ENCODE results near the gene INPP5D. TPM values are rescaled to one million over a fixed set of nuclear protein-coding genes. Genes with fewer than 3 reads are reported as not detected.

Gene INPP5D
- total and polyA plus RNA-seq, 4 donors: 2.9 to 18.8 (median 6.6) TPM

DNA sequence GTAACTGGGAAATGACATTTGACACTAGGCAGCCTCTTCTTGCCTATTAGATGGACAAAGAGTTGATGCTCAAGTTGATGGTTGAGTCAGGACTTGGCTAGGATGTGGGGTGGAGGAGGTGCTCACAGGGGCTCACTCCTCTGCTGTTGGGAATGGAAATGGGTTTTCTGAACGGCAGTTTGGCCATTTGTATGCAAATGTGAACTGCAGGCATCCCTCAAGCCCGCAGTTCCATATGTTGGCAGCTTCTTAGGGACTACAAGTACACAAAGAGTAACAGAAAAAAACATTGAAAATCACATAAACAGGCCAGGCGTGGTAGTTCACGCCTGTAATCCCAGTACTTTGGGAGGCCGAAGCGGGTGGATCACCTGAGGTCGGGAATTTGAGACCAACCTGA is 80.8 kb downstream of the INPP5D start:
- peaks cover 0 to under 1% (median 0%) of the 10 kb centered on the region in 4 donors for H3K9me3 ChIP-seq (ENCODE audit: control insufficient read depth in 4 of 4, low read length in 3 of 4)
- H3K27ac ChIP-seq (ENCODE audit: low read depth in 1 of 2, low read length in 2 of 2): no peak overlapping the region
- DNase-seq (ENCODE audit: low spot score): no peak
- no peak overlapping the region for H3K4me3 ChIP-seq (ENCODE audit: low read depth in 1 of 3, low read length in 3 of 3)
- 80% methylated on average over 7 of the region's 7 CpGs for WGBS
- TF ChIP-seq REST (IDR thresholded peaks at IDR 0.05) (no peak), MAX (IDR thresholded peaks at IDR 0.05) (no peak), EGR1 (IDR thresholded peaks at IDR 0.05; ENCODE audit: low read depth in 2 of 2) (no peak), RXRA (IDR thresholded peaks at IDR 0.05) (no peak), NR2F2 (IDR thresholded peaks at IDR 0.05) (no peak), RAD21 (IDR thresholded peaks at IDR 0.05) (no peak), CTCF (IDR thresholded peaks at IDR 0.05; ENCODE audit: low read depth, low read length, missing input control) (no peak), GABPA (IDR thresholded peaks at IDR 0.05 in 1 of 2, conservative IDR thresholded peaks at IDR 0.05 in 1 of 2) (no peak), TAF1 (conservative IDR thresholded peaks at IDR 0.05) (no peak), SP1 (IDR thresholded peaks at IDR 0.05) (no peak), HNF4G (IDR thresholded peaks at IDR 0.05) (no peak), FOXA2 (IDR thresholded peaks at IDR 0.05) (no peak), JUND (IDR thresholded peaks at IDR 0.05) (no peak), FOXA1 (IDR thresholded peaks at IDR 0.05) (no peak), YY1 (IDR thresholded peaks at IDR 0.05) (no peak), HNF4A (conservative IDR thresholded peaks at IDR 0.05) (no peak)
- TF ChIP-seq, protein P1, sequence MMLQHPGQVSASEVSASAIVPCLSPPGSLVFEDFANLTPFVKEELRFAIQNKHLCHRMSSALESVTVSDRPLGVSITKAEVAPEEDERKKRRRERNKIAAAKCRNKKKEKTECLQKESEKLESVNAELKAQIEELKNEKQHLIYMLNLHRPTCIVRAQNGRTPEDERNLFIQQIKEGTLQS (IDR thresholded peaks at IDR 0.05): no peak
- TF ChIP-seq, protein P2, sequence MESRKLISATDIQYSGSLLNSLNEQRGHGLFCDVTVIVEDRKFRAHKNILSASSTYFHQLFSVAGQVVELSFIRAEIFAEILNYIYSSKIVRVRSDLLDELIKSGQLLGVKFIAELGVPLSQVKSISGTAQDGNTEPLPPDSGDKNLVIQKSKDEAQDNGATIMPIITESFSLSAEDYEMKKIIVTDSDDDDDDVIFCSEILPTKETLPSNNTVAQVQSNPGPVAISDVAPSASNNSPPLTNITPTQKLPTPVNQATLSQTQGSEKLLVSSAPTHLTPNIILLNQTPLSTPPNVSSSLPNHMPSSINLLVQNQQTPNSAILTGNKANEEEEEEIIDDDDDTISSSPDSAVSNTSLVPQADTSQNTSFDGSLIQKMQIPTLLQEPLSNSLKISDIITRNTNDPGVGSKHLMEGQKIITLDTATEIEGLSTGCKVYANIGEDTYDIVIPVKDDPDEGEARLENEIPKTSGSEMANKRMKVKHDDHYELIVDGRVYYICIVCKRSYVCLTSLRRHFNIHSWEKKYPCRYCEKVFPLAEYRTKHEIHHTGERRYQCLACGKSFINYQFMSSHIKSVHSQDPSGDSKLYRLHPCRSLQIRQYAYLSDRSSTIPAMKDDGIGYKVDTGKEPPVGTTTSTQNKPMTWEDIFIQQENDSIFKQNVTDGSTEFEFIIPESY (IDR thresholded peaks at IDR 0.05): no peak
- H3K36me3 ChIP-seq (ENCODE audit: control insufficient read depth in 4 of 4, insufficient read depth in 3 of 4, low read depth in 1 of 4, low read length in 3 of 4): peaks cover 0 to 4% (median under 1%) of the 10 kb centered on the region in 4 donors
- peaks cover 0 to 3% (median 0%) of the 10 kb centered on the region in 4 donors for H3K27me3 ChIP-seq (ENCODE audit: control insufficient read depth in 4 of 4, insufficient read depth in 4 of 4, low read length in 3 of 4)
- H3K9ac ChIP-seq (ENCODE audit: low read depth in 1 of 2, low read length in 2 of 2): no peak overlapping the region
- H3K4me1 ChIP-seq (ENCODE audit: control insufficient read depth in 4 of 4, insufficient read depth in 4 of 4, low read length in 3 of 4): no peaks in the 10 kb centered on the region

All from liver (tissue), 9 donors.